HepG2 (cell line): Measurements from ENCODE around the gene MSMB. TPM values are rescaled to one million over a fixed set of nuclear protein-coding genes. Genes with fewer than 3 reads are reported as not detected.
A peak's percentile ranks its signal among the peaks of the same experiment; 100 is the strongest.

ENCODE experiments used
- BCL6 ChIP-seq: IDR thresholded peaks from 2 replicates; pipeline ENCODE4 v1.6.1; 2016; ENCODE audit warnings: missing genetic modification reagents, missing compliant biosample characterization
- CBX2 ChIP-seq, 2 experiments: fragments of 200-600 bp in 1 of 2; sonication (generic); formaldehyde crosslinking in 1 of 2; IDR thresholded peaks; 2 replicates each; pipeline versions ENCODE4 v1.7.0 to v1.8.1; 2018 to 2022; ENCODE audit warnings: low read depth in 2 of 2, low read length in 1 of 2, mild to moderate bottlenecking in 1 of 2, missing genetic modification reagents in 1 of 2
- CHCHD3 ChIP-seq: sonication (generic); formaldehyde crosslinking; IDR thresholded peaks from 2 replicates; pipeline ENCODE4 v1.8.0; 2022; ENCODE audit warnings: mild to moderate bottlenecking, missing genetic modification reagents, moderate library complexity
- CREM ChIP-seq, 2 experiments: sonication (generic) in 1 of 2; formaldehyde crosslinking in 1 of 2; IDR thresholded peaks; 2 replicates each; pipeline versions ENCODE4 v1.4.0 to v1.6.1; 2016 to 2020; ENCODE audit warnings: antibody characterized with exemption in 1 of 2, mild to moderate bottlenecking in 1 of 2, missing genetic modification reagents in 1 of 2
- CTCF ChIP-seq: sonication (generic); formaldehyde crosslinking; IDR thresholded peaks from 2 replicates; pipeline ENCODE4 v1.5.0; 2020; ENCODE audit warnings: mild to moderate bottlenecking, missing genetic modification reagents, moderate library complexity
- DBP ChIP-seq: sonication (generic); formaldehyde crosslinking; IDR thresholded peaks from 2 replicates; pipeline ENCODE4 v1.4.0; 2020; ENCODE audit warnings: missing genetic modification reagents; ENCODE audit errors: not compliant biosample characterization
- EED ChIP-seq: sonication (generic); formaldehyde crosslinking; IDR thresholded peaks from 2 replicates; pipeline ENCODE4 v1.5.0; 2020; ENCODE audit warnings: mild to moderate bottlenecking, missing genetic modification reagents
- FOXK1 ChIP-seq: sonication (generic); formaldehyde crosslinking; IDR thresholded peaks from 2 replicates; pipeline ENCODE4 v1.4.0; 2020; ENCODE audit warnings: low read depth, missing genetic modification reagents, borderline replicate concordance
- HMG20A ChIP-seq: IDR thresholded peaks from 2 replicates; pipeline ENCODE4 v1.6.1; 2016; ENCODE audit warnings: borderline replicate concordance
- MBNL3 ChIP-seq: fragments of 250-450 bp; sonication (Bioruptor Pico); conservative IDR thresholded peaks from 2 replicates; pipeline ENCODE4 v1.8.0; 2022; ENCODE audit warnings: mild to moderate bottlenecking, inconsistent platforms
- MEIS1 ChIP-seq: sonication (generic); formaldehyde crosslinking; IDR thresholded peaks from 2 replicates; pipeline ENCODE4 v1.9.0; 2021; ENCODE audit warnings: mild to moderate bottlenecking, missing genetic modification reagents, moderate library complexity, borderline replicate concordance
- RFXAP ChIP-seq: sonication (generic); formaldehyde crosslinking; IDR thresholded peaks from 2 replicates; pipeline ENCODE4 v1.4.0; 2020; ENCODE audit warnings: missing genetic modification reagents, borderline replicate concordance
- RXRA ChIP-seq: sonication (generic); formaldehyde crosslinking; IDR thresholded peaks from 2 replicates; pipeline ENCODE4 v1.5.1; 2020; ENCODE audit warnings: missing genetic modification reagents
- SRF ChIP-seq: IDR thresholded peaks from 2 replicates; pipeline ENCODE4 v1.6.1; 2011; ENCODE audit warnings: mild to moderate bottlenecking, low read depth, low read length, moderate library complexity
- TIGD3 ChIP-seq: sonication (generic); formaldehyde crosslinking; IDR thresholded peaks from 2 replicates; pipeline ENCODE4 v1.5.1; 2020; ENCODE audit warnings: mild to moderate bottlenecking, missing genetic modification reagents, borderline replicate concordance
- ZBTB7A ChIP-seq: sonication (generic); formaldehyde crosslinking; IDR thresholded peaks from 2 replicates; pipeline ENCODE4 v1.8.0; 2022; ENCODE audit warnings: mild to moderate bottlenecking, missing genetic modification reagents
- ZNF18 ChIP-seq: sonication (generic); formaldehyde crosslinking; IDR thresholded peaks from 2 replicates; pipeline ENCODE4 v1.8.0; 2022; ENCODE audit warnings: mild to moderate bottlenecking, missing genetic modification reagents; ENCODE audit not compliant: insufficient replicate concordance
- ZNF317 ChIP-seq: sonication (generic); formaldehyde crosslinking; IDR thresholded peaks from 2 replicates; pipeline ENCODE4 v1.5.0; 2020; ENCODE audit warnings: mild to moderate bottlenecking, missing genetic modification reagents
- ZNF432 ChIP-seq: sonication (generic); formaldehyde crosslinking; IDR thresholded peaks from 2 replicates; pipeline ENCODE4 v1.5.0; 2020; ENCODE audit warnings: missing genetic modification reagents, mild to moderate bottlenecking, borderline replicate concordance
- ZNF782 ChIP-seq: sonication (generic); formaldehyde crosslinking; IDR thresholded peaks from 2 replicates; pipeline ENCODE4 v1.4.0; 2020; ENCODE audit warnings: missing genetic modification reagents, mild to moderate bottlenecking, borderline replicate concordance
- ZSCAN20 ChIP-seq: sonication (generic); formaldehyde crosslinking; IDR thresholded peaks from 2 replicates; pipeline ENCODE4 v1.4.0; 2020; ENCODE audit warnings: missing genetic modification reagents, mild to moderate bottlenecking, borderline replicate concordance
- polyA plus RNA-seq, 8 experiments: library from polyadenylated mRNA; depleted of rRNA in 3 of 8; stranded (reverse) in 7 of 8; unstranded in 1 of 8; fragments of >200 nt; fragmentation: Illumina TruSeq in 4 of 8; extraction: Trizol in 4 of 8; gene quantifications; 2 replicates each; pipeline versions ENCODE4 v1.2.1 to v1.2.3, GENCODE V29; 2011 to 2016; ENCODE audit warnings: low read depth in 4 of 8, missing spikeins in 1 of 8, mixed read lengths in 1 of 8; ENCODE audit not compliant: insufficient read depth in 1 of 8
- total RNA-seq, 5 experiments: library from RNA; depleted of rRNA; stranded (reverse); fragments of >200 nt; fragmentation: Illumina TruSeq; extraction: Trizol; gene quantifications; 2 replicates each; pipeline ENCODE4 v1.2.3, GENCODE V29; 2016; ENCODE audit warnings: low read depth in 1 of 5
- TF ChIP-seq, protein P1 (sequence below): sonication (generic); formaldehyde crosslinking; IDR thresholded peaks from 2 replicates; pipeline ENCODE4 v1.4.0; 2020; ENCODE audit warnings: mild to moderate bottlenecking, missing genetic modification reagents

The MSMB gene
- total and polyA plus RNA-seq, 2 of the 13 experiments (the other 11 are each of a cell fraction or from before 2014, with no cell fraction given): 0.84 TPM; not detected in 1

DNA sequence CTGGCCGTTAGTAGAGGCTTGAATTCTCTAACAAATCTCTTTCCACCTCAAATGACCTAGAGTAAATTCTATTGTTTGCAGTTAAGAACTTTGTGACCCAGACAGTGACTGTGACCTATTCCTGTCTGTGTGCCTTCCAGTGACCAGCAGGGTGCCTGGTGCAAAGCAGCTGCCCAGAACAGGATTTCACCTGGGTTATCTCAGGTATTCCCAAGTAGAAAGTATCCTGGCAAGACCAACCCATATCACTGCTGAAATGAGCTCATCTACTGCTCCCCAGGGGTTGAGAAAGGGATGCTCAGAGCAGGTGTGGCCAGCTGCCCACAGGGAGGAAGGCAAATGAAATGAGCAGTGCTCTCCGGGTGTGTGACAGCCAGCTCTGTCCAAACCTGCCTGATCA, 2.1 kb upstream of the MSMB start (continued):
- TF ChIP-seq DBP (CRISPR knock-in tag) (no peak), MEIS1 (no peak), CHCHD3 (CRISPR knock-in tag) (no peak), ZNF317 (no peak), RFXAP (CRISPR knock-in tag) (no peak), ZSCAN20 (CRISPR knock-in tag) (no peak), BCL6 (peak; percentile 84), ZNF432 (no peak), MBNL3 (CRISPR knock-in tag) (no peak), HMG20A (CRISPR knock-in tag) (0 out of 2 replicates have a peak, but pooled peaks have one; percentile 30), CREM (IDR thresholded peaks at IDR 0.05) (no peak), CREM (CRISPR knock-in tag; IDR thresholded peaks at IDR 0.05) (no peak), EED (CRISPR knock-in tag) (no peak), SRF (no peak), ZBTB7A (CRISPR knock-in tag) (no peak), CBX2 (IDR thresholded peaks at IDR 0.05; ENCODE audit: low read depth, low read length) (no peak), CBX2 (CRISPR knock-in tag; IDR thresholded peaks at IDR 0.05; ENCODE audit: low read depth) (no peak), RXRA (CRISPR knock-in tag) (peak; percentile 69; the same call in 1 of the 2 replicates), TIGD3 (CRISPR knock-in tag) (no peak), CTCF (CRISPR knock-in tag) (peak; percentile 42), FOXK1 (CRISPR knock-in tag) (peak; percentile 29; the same call in 1 of the 2 replicates), ZNF18 (CRISPR knock-in tag) (no peak), ZNF782 (CRISPR knock-in tag) (no peak)
- TF ChIP-seq, protein P1, sequence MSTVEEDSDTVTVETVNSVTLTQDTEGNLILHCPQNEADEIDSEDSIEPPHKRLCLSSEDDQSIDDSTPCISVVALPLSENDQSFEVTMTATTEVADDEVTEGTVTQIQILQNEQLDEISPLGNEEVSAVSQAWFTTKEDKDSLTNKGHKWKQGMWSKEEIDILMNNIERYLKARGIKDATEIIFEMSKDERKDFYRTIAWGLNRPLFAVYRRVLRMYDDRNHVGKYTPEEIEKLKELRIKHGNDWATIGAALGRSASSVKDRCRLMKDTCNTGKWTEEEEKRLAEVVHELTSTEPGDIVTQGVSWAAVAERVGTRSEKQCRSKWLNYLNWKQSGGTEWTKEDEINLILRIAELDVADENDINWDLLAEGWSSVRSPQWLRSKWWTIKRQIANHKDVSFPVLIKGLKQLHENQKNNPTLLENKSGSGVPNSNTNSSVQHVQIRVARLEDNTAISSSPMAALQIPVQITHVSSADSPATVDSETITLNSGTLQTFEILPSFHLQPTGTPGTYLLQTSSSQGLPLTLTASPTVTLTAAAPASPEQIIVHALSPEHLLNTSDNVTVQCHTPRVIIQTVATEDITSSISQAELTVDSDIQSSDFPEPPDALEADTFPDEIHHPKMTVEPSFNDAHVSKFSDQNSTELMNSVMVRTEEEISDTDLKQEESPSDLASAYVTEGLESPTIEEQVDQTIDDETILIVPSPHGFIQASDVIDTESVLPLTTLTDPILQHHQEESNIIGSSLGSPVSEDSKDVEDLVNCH (CRISPR knock-in tag): no peak
